NCI-H146 (cell line): Measurements from ENCODE around the gene KYAT1.
A peak's percentile ranks its signal among the peaks of the same experiment; 100 is the strongest.
"Not testable (repeated sequence)": the region's sequence is repeated elsewhere in the genome, so short reads cannot be mapped to it uniquely, and the experiment has no call there.

Experiments used
- DNase-seq: peaks from one replicate; lab custom pipeline; 2025; lab: John Stamatoyannopoulos, UW

KYAT1 gene

DNA sequence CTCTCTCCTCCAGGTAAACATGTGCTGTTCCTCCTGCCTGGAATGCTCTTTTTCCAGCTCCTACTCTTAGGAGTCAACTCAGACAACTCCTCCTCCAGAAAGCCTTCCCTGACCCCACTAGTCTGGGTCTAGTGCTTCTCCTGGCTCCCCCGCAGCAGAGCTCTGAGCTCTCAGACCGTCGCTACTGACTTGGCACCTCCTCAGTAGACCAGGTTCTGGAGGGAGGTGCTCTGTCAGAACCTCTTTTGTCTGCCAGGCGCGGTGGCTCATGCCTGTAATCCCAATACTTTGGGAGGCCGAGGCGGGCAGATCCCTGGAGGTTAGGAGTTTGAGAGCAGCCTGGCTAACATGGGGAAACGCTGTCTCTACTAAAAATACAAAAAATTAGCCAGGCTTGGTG is 3.6 kb upstream of the KYAT1 start:
- DNase-seq, result no peak

DNA sequence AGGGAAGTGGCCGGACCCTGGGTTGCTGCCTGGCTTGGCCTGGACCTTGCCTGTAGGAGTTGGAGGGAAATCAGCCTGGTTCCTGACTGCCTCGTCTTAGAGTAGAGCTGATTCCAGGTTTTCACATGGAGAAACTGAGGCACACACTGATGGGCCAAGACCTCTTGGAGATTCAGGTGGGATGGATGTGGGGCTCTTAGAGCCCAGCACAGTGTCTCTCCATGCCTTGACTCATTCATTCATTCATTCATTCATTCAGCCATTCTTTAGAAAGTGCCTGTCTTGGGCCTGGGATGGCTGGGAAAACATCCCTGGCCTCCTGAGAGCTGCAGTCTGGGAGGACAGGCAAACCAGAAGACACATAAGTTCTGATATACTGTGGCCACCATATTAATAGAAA is 2.4 kb upstream of the KYAT1 start:
- no peak for DNase-seq

DNA sequence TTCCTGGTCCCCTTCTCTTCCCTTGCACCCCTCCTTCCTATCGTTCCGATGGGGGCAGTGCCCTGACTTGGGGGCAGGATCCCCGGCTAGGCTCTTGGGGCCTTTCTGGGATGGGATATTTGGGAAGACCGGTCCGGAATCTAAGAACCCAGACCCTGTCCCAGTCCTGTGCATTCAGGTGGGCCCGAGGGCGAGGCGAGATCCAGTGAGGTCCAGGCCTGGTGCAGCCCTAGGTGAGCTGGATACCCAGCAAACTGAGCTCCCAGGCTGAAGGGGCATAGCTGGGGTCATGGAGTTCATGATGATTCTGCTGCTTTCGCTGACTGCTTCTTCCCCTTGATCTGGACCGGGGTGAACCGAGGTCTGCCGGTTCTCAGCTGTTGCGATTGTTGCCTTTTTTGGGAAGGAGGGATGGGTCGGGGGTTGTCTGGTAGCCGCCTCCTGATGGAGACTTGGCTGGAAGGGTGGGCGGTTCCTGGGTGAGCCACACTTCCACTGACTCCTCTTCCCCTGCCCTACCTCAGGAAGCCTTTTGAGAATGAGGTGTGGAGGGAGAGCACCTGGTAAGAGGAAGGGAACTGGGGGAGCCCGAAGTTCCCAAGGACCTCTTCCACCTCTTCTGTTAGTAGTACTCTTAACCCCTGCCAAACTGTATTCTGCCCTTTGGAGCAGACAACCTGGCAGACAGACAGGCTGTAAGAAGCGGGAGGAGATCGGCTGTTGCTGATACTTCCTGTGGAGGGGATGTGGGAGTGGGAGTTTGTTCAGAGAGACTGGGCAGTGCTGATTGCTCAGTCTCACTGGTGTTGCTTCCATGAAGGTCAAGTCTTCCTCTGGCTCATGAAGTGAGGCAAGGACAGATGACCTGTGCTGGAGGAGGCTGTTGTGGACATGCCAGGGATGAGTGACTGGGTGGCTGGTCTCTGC is 1.2 kb upstream of the KYAT1 start:
- DNase-seq, result peak; percentile 11

DNA sequence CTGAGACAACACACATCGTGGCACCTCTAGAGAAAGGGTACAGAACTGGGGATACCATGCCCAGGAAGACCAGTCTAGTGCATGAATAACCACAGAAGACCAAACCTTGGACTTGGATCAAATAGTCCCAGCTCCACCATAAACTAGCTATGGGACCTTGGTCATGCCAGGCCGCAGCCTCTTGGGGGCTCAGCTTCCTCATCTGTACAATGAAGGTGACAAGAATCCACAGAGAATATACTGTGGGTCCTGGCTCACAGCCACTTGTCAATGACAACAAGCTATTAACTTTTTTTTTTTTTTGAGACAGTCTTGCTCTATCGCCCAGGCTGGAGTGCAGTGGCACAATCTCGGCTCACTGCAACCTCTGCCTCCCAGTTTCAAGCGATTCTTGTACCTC is 3.9 kb downstream of the KYAT1 start:
- DNase-seq, result no peak

DNA sequence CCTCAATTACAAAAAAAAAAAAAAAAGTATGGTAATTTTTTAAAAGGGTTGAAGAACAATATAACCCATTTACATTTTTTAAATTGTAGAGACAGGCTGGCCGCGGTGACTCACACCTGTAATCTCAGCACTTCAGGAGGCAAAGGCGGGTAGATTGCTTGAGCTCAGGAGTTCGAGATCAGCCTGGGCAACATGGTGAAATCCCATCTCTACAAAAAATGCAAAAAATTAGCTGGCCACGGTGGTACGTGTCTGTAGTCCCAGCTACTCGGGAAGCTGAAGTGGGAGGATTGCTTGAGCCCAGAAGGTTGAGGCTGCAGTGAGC is 10.8 kb downstream of the KYAT1 start:
- not testable (repeated sequence) for DNase-seq

DNA sequence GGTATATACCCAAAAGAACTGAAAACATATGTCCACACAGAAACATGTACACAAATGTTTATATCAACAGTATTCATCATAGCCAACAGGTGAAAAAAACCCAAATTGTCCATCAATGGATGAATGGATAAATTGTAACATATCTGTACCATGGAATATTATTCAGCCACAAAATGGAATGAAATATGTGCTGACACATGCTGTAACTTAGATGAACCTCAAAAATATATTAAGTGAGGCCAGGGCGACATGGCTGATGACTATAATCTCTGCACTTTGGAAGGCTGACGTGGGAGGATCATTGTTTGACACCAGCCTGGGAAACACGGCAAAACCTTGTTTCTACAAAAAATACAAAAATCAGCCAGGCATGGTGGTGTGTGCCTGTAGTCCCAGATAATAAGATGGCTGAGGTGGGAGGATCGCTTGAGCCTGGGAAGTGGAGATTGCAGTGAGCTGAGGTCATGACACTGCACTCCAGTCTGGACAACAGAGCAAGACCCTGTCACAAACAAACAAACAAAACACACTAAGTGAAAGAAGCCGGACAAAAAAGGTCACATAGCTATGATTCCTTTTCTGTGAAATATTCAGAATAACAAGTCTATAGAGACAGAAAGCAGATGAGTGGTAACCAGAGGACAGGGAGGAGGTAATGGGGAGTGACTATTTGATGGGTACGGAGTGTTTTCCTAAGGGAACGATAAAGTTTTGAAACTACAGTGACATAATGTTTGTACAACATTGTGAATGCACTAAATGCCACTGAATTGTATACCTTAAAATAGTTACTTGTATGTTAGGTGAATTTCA is 11.4 kb downstream of the KYAT1 start:
- no peak for DNase-seq

DNA sequence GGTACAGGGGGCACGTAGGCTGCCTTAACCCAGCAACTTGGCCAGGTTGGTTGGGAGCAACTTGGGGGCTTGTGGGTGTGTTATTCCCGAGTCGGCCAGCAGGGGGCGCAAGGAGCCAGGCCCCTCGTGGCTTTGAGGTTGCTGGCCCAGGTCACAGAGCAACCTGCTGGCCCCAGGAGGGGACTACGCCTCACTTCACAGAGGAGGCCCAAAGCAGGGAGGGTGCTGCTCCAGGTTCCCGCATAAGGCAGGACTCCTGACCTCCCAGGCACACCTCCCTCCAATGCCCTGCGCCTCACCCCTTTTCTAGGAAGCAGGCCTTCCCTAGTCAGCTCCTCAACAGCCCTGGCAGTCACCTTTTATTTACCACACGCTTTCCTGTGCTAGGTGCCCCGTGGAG is 18.1 kb downstream of the KYAT1 start:
- peak; percentile 24 for DNase-seq

DNA sequence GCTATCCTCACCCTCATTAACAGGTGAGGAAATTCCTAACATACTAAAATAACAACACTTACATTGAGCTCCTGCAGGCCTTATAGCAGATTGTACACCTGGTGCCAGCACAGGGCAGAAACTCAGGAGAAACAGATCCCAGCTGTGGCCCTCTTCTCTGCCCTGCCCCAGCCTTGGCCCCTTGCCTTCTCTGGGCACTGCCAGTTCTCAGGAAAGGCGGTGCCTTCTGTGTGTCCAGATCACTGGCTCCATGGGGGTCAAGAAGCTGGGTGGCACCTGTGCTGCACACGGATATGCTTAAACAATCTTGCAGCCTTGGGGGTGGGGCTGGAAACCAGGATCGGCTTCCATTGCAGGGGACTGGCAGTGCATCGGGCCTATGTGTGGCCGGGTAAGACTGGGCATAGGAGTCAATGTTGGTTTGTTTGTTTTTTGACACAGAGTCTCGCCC is 19.3 kb downstream of the KYAT1 start:
- no peak for DNase-seq

DNA sequence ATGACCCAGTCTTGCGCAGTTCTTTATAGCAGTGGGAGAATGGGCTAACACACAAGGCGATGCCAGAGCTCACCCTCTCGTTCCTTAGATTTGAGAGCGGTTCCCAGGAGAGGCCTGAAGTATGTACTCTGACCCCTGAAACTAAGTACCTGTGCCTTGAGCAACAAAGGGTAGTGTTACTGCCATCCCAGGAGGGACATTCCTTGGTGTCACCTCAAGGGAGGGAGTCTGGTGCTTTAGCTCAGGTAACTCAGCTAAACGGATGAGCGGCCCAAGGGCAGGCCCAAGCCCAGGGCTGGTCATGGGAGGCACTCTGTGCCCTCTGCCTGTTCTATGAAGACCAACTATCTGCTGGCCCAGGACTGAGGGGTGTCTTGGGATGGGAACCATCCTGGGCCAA is 20.2 kb downstream of the KYAT1 start:
- DNase-seq, result no peak

DNA sequence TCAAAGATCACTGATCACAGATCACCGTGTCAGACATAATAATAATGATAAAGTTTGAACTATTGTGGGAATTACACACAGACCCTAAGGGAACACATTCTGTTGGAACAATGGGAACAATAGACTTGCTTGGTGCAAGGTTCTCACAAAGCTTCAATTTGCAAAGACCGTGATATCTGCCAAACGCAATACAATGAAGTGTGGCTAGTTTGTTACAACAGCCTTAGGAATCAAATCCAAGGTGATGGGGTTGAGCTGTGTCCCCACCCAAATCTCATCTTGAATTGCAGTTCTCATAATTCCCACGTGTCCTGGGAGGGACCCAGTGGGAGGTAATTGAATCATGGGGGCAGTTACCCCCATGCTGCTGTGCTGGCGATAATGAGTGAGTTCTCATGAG is 20.8 kb downstream of the KYAT1 start:
- no peak for DNase-seq

DNA sequence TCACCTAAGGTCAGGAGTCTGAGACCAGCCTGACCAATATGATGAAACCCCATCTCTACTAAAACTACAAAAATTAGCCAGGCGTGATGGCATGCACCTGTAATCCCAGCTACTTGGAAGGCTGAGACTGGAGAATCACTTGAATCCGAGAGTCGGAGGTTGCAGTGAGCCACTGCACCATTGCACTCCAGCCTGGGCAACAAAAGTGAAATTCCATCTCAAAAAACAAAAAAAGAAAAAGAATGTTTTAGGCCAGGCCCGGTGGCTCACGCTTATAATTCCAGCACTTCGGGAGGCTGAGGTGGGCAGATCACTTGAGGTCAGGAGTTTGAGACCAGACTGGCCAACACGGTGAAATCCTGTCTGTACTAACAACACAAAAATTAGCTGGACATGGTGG is 23.3 kb downstream of the KYAT1 start:
- DNase-seq, result not testable (repeated sequence)

DNA sequence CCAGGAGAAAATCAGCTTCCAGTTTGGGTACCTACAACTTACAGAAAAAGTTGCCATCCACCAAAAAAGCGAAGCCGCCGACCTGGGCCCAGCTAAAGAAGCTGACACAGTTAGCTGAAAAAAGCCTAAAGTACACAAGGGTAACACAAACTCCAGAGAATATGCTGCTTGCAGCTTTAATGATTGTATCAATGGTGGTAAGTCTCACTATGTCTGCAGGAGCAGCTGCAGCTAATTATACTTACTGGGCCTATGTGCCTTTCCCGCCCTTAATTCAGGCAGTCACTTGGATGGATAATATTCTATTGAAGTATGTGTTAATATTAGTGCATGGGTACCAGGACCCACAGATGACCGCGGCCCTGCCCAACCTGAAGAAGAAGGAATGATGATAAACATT is 27.3 kb downstream of the KYAT1 start:
- not testable (repeated sequence) for DNase-seq

DNA sequence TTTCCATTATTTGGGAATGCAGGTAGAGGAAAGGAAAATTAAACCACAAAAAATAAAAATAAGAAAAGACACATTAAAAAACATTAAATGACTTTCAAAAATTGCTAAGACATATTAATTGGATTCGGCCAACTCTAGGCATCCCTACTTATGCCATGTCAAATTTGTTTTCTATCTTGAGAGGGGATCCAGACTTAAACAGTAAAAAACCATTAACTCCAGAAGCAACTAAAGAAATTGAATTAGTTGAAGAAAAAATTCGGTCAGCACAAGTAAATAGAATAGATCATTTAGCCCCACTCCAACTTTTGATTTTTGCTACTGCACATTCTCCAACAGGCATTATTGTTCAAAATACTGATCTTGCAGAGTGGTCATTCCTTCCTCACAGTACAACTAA is 29.1 kb downstream of the KYAT1 start:
- not testable (repeated sequence) for DNase-seq

DNA sequence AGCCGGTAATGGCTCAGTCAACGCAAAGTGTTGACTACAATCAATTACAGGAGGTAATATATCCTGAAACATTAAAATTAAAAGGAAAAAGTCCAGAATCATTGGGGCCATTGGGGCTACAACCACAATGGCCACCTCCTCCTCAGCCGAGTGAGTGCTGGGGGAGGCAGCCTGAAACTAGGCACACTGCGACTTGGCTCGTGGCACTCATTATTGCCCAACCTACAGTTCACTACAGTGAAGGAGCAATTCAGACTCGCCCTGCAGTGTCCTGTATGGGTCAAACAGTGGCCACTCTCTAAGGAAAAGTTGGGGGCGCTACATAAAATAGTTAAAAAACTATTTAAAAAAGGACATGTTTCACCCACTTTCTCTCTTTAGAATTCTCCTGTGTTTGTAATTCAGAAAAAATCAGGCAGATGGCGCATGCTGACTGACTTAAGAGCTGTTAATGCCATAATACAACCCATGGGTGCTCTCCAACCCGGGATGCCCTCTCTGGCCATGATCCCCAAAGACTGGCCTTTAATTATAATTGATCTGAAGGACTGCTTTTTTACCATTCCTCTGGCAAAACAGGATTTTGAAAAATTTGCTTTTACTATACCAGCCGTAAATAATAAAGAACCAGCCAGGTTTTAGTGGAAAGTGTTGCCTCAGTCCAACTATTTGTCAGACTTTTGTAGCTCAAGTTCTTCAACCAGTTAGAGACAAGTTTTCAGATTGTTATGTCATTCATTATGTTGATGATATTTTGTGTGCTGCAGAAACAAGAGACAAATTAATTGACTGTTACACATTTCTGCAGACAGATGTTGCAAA is 29.8 kb downstream of the KYAT1 start:
- not testable (repeated sequence) for DNase-seq

DNA sequence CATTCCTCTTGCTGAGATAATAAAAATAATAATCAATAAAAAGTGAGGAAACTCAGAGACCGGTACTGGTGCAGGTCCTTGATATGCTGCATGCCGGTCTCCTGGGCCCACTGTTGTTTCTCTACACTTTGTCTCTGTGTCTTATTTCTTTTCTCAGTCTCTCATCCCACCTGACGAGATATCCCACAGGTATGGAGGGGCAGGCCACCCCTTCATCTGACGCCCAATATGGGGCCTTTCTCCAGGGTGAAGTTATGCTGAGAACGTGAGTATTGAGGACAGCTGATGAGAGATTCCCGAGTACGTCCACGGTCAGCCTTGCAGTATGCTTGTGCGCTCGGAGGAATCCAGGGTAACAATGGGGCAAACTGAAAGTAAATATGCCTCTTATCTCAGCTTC is 30.7 kb downstream of the KYAT1 start:
- DNase-seq, result not testable (repeated sequence)

DNA sequence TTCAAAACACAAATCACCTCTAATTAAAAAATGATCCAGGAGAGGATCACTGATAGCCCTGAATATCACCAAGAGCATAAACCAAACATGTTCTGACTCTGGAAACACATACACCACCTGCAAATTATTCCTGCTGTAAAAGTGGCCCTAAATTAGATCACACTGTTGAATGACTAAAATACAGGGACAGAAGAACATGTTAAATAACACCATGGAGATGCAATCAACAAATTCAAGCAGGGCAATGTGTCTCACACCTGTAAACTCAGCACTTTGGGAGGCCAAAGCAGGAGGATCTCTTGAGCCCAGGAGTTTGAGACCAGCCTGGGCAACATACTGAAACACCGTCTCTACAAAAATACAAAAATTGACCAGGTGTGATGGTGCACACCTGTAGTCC is 33.9 kb downstream of the KYAT1 start:
- DNase-seq, result no peak

DNA sequence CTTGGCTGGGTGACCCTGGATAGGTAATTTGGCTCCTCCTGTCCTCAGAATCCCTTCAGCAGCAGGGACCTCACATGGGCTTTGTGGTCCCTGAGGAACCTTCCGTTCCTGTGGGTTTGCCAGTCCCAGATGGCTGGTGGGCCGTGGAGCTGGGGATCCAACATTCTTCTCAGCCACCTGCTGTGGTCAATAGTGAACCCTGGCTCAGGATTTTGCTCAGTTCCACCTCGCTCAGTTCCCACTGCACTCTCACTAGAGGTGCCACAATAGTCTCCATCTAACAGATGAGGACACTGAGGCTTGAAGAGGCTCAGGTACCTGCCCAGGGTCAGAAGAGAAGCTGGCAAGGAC is 35.1 kb downstream of the KYAT1 start:
- no peak for DNase-seq

DNA sequence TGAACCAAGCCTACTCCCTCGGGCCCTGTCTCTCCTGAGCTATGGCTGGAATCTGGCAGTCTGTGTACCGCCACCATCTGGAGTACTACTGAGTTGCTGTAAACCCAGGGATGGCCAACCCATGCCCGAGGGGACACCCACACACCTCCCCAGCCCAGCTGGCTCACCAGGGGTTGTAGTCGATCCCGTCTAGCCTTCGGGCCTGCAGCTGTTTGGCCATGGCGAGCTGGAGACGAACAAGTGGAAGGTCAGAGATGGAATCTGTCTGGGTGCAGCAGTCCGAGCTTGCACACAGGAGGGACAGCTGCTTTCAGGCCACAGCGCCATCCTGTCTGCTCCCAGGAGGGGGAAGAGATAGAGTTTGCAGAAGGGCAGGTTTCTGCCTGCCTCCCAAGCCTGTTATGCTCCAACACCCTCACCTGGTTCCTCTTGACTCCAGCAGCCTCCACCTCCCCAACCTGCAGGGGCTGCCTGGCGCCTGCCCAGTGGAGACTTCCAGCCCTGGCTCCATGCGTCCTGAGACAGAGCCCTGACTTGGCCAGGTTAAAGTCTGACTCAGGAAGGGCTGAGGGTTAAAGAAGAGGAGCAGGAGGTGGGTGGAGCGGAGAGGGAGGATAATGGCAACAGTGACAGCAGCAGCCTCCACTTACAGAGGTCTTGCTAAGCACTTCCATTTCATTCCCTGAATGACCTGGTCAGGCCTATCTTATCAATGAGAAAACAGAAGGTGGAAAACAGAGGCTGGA is 36.4 kb downstream of the KYAT1 start:
- DNase-seq, result peak; percentile 75

DNA sequence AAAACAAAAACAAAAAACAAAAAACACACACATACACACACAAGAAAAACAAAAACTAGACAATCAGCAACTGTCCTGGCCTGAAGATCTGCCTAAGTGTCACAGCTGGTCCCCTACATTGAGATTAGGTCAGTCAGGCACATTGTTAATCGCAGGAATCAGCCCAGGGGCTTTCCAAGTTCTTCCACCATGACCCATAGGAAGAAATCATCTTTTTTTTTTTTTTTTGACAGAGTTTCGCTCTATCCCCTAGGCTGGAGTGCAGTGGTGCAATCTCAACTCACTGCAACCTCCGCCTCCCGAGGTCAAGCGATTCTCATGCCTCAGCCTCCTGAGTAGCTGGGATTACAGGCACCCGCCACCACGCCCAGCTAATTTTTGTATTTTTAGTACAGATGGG is 38.6 kb downstream of the KYAT1 start:
- DNase-seq, result not testable (repeated sequence)

DNA sequence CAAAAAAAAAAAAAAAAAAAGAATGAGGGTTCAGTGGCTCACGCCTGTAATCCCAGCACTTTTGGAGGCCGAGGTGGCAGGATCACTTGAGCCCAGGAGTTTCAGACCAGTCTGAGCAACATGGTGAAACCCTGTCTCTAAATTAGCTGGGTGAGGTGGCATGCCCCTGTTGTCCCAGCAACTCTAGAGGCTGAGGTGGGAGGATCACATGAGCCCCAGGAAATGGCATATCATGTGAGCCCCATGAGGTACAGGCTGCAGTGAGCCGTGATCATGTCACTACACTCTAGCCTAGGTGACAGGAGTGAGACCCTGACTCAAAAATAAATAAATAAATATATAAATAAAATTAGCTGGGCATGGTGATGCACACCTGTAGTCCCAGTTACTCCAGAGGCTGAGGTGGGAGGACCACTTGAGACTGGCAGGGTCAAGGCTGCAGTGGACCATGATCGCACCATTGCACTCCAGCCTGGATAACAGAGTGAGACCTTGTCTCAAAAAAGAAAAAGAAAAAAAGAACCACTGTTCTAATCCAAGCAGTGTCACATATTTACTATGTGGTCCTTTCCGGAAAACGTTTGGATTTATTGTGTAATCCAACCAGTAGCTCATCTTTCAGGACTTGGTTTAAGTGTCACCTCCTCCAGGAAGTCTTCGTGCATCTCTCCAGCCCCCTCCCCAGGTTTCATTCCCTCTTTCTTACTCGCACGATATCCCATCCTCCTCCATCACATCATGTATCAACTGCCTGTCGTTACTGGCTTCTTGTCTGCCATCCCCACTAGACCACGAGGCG is 39.9 kb downstream of the KYAT1 start:
- DNase-seq, result no peak

DNA sequence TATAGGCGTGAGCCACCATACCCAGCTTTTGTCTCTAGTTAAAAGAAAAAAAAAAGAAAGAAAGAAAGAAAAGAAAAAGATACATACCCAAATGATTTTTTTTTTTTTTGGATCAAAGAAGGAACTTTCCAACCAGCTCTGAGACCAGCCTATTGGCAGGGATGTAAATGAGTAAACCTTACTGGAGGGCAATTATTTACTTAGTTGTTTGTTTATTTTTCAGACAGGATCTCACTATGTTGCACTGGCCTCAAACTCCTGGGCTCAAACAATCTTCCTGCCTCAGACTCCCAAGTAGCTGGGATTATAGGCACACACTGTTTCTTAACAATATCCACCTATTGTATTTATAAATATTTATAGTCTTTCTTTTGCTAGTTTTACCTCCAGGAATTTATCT is 41.2 kb downstream of the KYAT1 start:
- no peak for DNase-seq
